Measurements from ENCODE around the gene PEG3. TPM values are rescaled to one million over a fixed set of nuclear protein-coding genes. Genes with fewer than 3 reads are reported as not detected.

Gene PEG3
- total RNA-seq, 2 experiments from 2014 or later, result not detected

DNA sequence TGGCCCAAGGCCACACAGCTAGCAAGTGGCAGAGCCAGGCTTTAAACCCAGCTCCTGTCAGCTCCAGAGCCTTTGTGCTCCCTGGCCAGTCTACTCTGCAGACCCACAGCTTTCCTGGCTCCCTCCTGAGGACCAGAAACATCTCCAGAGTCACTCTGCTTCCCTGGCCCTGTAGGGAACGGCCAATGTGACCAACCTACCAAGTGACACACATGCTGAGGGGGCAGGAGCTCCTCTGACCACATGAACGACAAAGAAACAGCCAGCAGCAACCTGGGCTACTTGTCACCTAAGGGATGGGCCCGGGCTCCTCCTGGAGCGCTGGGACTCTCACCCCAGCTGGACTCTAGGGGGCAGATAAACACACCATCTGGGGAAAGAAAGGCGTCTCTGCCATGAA lies 19.3 kb downstream of the PEG3 start:
- no peak for DNase-seq
- H3K27me3 Mint-ChIP-seq, result no peaks in the 10 kb centered on the region
- H3K27ac Mint-ChIP-seq, result no peak overlapping the region
- POLR2A ChIA-PET, result no interaction called here
- no peak overlapping the region for H3K4me3 Mint-ChIP-seq
- no peaks in the 10 kb centered on the region for H3K4me1 Mint-ChIP-seq (ENCODE audit: low read depth)
- CTCF ChIA-PET, result no interaction called here
- no peaks in the 10 kb centered on the region for H3K36me3 Mint-ChIP-seq
- H3K9me3 Mint-ChIP-seq, result peaks cover 48% of the 10 kb centered on the region
- intact Hi-C loops (cut with micrococcal nuclease), result no loop called here

DNA sequence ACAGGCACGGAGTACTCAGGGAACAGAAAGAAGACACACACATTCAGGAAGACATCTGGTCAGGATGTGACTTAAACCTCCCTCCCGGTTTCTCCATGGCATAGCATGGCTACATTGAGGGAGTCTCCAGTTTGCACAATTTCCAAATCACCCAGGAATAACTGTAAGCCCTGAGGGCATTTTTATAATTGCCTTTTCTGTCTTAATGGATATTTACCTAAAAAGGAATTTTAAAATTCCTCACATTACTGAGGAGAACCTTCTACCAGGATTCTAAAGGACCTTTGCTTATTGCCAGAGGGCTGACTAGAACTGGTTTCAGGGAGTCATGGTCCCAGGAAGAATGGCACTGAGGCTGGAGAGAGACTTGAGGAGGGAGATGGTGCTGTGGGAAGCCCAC lies 21.4 kb downstream of the PEG3 start:
- Mint-ChIP-seq H3K4me3 (no peak overlapping the region), H3K27ac (no peak overlapping the region), H3K27me3 (no peaks in the 10 kb centered on the region), H3K36me3 (no peaks in the 10 kb centered on the region), H3K4me1 (ENCODE audit: low read depth) (no peaks in the 10 kb centered on the region), H3K9me3 (peaks cover 67% of the 10 kb centered on the region)
- POLR2A ChIA-PET, result no interaction called here
- intact Hi-C loops (cut with micrococcal nuclease), result no loop called here
- no peak for DNase-seq
- CTCF ChIA-PET, result no interaction called here

DNA sequence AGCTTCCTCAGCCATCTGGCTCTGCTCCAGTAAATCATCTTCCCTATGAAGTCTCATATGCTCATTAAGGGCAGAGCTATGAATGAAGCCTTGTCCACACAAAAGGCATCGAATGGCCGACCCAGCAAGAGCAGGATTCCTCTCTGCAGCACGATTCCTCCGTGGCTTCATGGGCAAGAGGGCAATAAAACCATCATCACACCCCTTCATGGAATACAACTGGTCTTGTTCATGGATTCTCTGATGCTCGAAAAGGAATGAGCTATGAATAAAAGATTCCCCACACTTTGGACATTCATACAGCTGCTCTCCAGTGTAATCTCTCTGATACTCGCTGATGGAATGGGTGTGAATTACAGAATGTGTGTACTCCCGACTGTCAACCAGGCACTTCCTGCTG lies 25.9 kb downstream of the PEG3 start:
- H3K36me3 Mint-ChIP-seq, result no peaks in the 10 kb centered on the region
- DNase-seq, result no peak
- peaks cover 54% of the 10 kb centered on the region for H3K9me3 Mint-ChIP-seq
- intact Hi-C loops (cut with micrococcal nuclease), result no loop called here
- no peaks in the 10 kb centered on the region for H3K4me1 Mint-ChIP-seq (ENCODE audit: low read depth)
- H3K4me3 Mint-ChIP-seq, result no peak overlapping the region
- no peaks in the 10 kb centered on the region for H3K27me3 Mint-ChIP-seq
- no peak overlapping the region for H3K27ac Mint-ChIP-seq
- ChIA-PET CTCF (no interaction called here), POLR2A (no interaction called here)

DNA sequence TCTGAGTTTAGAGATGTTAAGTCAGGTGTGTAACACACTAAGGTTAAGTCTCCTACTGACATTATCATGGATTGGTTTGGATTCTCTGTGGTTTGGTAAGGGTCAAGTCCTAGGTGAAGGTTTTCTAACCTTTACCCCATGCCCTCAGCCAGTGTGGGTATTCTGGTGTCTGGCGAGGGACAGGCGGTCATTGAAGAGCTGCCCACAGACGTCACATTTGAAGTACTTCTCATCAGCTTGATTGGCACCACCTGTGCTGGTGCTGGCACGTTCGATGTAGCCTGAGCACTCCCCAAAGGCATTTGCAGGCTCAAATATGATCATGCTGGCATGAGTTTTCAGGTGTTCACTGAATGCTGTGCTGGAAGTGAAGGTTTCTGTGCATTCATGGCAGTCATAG lies 27.0 kb downstream of the PEG3 start:
- Mint-ChIP-seq H3K4me1 (ENCODE audit: low read depth) (no peaks in the 10 kb centered on the region), H3K36me3 (no peaks in the 10 kb centered on the region), H3K27me3 (no peaks in the 10 kb centered on the region), H3K27ac (no peak overlapping the region), H3K9me3 (peaks cover 55% of the 10 kb centered on the region), H3K4me3 (no peak overlapping the region)
- ChIA-PET CTCF (no interaction called here), POLR2A (no interaction called here)
- no peak for DNase-seq
- intact Hi-C loops (cut with micrococcal nuclease), result no loop called here

DNA sequence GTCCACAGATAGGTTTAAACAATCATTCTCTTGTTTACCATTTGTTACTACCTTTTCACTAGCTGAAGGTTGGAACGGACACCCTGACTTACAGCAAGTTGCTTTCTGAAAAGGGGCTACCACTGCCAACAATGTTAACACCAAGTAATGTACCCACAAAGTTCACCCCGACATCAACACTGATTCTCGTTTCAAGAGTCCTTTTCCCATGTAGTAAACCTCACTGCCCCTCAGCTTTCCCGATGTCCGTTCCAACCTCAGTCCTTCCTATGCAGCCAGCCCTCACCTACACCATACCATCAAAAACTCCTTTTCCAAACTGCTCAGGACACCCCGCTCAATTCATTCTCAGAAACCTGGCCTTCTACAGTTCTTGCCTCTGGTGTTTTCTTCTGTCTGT lies 29.0 kb downstream of the PEG3 start:
- no peak overlapping the region for H3K27ac Mint-ChIP-seq
- CTCF ChIA-PET, result no interaction called here
- POLR2A ChIA-PET, result no interaction called here
- H3K27me3 Mint-ChIP-seq, result no peaks in the 10 kb centered on the region
- no peaks in the 10 kb centered on the region for H3K36me3 Mint-ChIP-seq
- H3K9me3 Mint-ChIP-seq, result peaks cover 55% of the 10 kb centered on the region
- no peak for DNase-seq
- no peaks in the 10 kb centered on the region for H3K4me1 Mint-ChIP-seq (ENCODE audit: low read depth)
- no peak overlapping the region for H3K4me3 Mint-ChIP-seq
- intact Hi-C loops (cut with micrococcal nuclease), result no loop called here

DNA sequence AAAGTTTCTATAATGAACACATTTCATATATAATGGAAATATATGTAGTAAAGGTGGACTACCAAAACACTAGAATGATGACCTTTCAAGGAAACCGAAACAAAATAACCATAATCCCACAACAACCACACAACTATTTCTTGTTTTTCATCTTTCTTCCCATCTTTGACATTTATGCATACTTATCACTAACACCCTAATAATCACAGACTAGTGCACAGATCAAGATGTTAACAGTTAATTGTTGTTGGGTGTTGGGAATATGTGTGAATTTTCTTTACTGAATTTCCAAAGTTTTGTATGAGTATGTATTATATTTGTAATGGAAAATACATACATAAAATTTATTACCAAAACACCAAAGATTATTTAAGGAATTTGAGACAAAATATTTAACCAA lies 30.3 kb downstream of the PEG3 start:
- intact Hi-C loops (cut with micrococcal nuclease), result no loop called here
- H3K36me3 Mint-ChIP-seq, result no peaks in the 10 kb centered on the region
- peaks cover 54% of the 10 kb centered on the region for H3K9me3 Mint-ChIP-seq
- no peak overlapping the region for H3K4me3 Mint-ChIP-seq
- ChIA-PET POLR2A (no interaction called here), CTCF (no interaction called here)
- no peak overlapping the region for H3K27ac Mint-ChIP-seq
- H3K4me1 Mint-ChIP-seq (ENCODE audit: low read depth), result no peaks in the 10 kb centered on the region
- DNase-seq, result no peak
- H3K27me3 Mint-ChIP-seq, result no peaks in the 10 kb centered on the region

DNA sequence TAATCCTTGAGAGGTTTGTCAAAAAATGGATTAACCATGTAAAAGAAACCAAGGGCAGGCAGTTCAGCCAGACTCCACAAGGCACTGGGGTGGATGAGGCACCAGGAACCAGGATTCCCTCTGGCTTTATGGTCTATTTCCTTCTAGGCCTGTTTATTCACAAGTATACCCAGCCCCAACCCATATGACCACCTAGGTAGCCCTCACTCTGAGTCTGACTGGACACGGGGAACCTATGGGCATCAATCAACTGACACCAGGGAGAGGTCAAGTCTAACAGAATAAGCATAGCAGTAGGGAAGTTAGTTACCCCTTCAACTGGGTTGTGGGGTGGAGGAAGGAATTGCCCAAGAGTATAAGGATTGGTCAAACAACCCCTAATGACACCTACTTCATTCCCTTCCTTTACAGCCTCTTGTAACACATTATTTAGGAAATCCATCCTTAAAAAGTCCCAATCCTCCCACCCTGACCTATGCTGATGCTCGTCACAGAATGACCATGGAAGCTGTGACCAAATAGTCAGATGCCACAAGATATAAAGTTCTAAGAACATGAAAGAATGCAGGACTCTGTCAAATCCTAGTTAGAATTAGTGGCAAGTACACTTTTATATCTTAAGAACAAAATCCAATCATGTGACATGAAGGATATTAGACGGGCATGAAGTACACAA lies 31.7 kb downstream of the PEG3 start:
- Mint-ChIP-seq H3K27me3 (no peaks in the 10 kb centered on the region), H3K9me3 (peaks cover 55% of the 10 kb centered on the region), H3K27ac (no peak overlapping the region), H3K36me3 (no peaks in the 10 kb centered on the region), H3K4me1 (ENCODE audit: low read depth) (no peaks in the 10 kb centered on the region), H3K4me3 (no peak overlapping the region)
- DNase-seq, result no peak
- CTCF ChIA-PET, result no interaction called here
- POLR2A ChIA-PET, result no interaction called here
- intact Hi-C loops (cut with micrococcal nuclease), result no loop called here

DNA sequence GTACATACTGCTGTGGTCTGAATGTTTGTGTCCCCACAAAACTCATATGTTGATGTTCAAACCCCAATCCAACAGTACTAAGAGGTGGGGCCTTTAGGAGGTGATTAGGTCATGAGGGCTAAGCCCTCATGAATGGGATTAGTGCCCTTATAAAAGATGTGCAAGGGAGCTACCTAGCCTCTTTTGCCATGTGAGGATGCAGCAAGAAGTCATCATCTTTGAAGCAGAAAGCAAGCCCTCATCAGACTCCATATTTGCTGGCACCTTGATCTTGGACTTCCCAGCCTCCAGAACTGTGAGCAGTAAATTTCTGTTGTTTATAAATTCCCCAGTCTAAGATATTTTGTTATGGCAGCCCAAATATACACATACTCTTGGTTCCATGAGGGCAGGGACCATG lies 33.9 kb downstream of the PEG3 start:
- ChIA-PET POLR2A (no interaction called here), CTCF (no interaction called here)
- Mint-ChIP-seq H3K27me3 (no peaks in the 10 kb centered on the region), H3K36me3 (peaks cover 1% of the 10 kb centered on the region), H3K27ac (no peak overlapping the region), H3K4me3 (no peak overlapping the region), H3K9me3 (peaks cover 66% of the 10 kb centered on the region), H3K4me1 (ENCODE audit: low read depth) (no peaks in the 10 kb centered on the region)
- intact Hi-C loops (cut with micrococcal nuclease), result no loop called here
- no peak for DNase-seq

Other genes starting within 250 kb of the PEG3 start
- 1 to 10 TPM; 2.7 to 3.1 TPM for gene ZNF71, start 245.4 kb downstream of the PEG3 start, total RNA-seq
- gene SMIM17, start 197.6 kb downstream of the PEG3 start, total RNA-seq, result not detected
- 1 to 10 TPM in 1 of 2 experiments, under 1 TPM in 1; 0.97 to 2.2 TPM for gene ZNF835, start 169.0 kb downstream of the PEG3 start, total RNA-seq
- gene ZIM2, start within 50 bp of the PEG3 start, total RNA-seq, result not detected

Data from activated CD4-positive, alpha-beta memory T cell treated with anti-CD3 and anti-CD28 coated beads for 36 hours (primary cell).